Spleen (tissue), 11 donors: Measurements from ENCODE around the gene SERPINH1. TPM values are rescaled to one million over a fixed set of nuclear protein-coding genes. Genes with fewer than 3 reads are reported as not detected.
A peak's percentile ranks its signal among the peaks of the same experiment; 100 is the strongest.

ENCODE experiments used
- DNase-seq: peaks from one replicate; pipeline ENCODE4 v3.0.0-alpha.2; 2020
- H3K27ac ChIP-seq, 8 donors: fragments of 200-600 bp; sonication (generic) in 7 of 8; 1 replicate in 4 of 8; 2 replicates in 4 of 8; pipeline versions ENCODE4 v1.5.0 to v1.8.0; 2016 to 2021; ENCODE audit warnings: inconsistent platforms in 4 of 8, mild to moderate bottlenecking in 4 of 8, moderate library complexity in 1 of 8
- H3K27me3 ChIP-seq, 7 donors: fragments of 200-600 bp; sonication (generic) in 6 of 7; replicated peaks in 1 of 7; 1 replicate in 4 of 7; 2 replicates in 3 of 7; pipeline versions ENCODE4 v1.5.0 to v1.8.0; 2016 to 2021; ENCODE audit warnings: inconsistent platforms in 3 of 7, mild to moderate bottlenecking in 1 of 7
- H3K36me3 ChIP-seq, 6 donors: fragments of 200-600 bp; sonication (generic) in 5 of 6; 1 replicate in 4 of 6; 2 replicates in 2 of 6; pipeline versions ENCODE4 v1.5.0 to v1.8.0; 2016 to 2021; ENCODE audit warnings: inconsistent platforms in 2 of 6
- H3K4me1 ChIP-seq, 6 donors: fragments of 200-600 bp; sonication (generic) in 5 of 6; 1 replicate in 3 of 6; 2 replicates in 3 of 6; pipeline versions ENCODE4 v1.5.0 to v1.8.0; 2016 to 2021; ENCODE audit warnings: inconsistent platforms in 3 of 6
- H3K4me3 ChIP-seq, 8 donors: fragments of 200-600 bp; sonication (generic) in 7 of 8; 1 replicate in 4 of 8; 2 replicates in 4 of 8; pipeline versions ENCODE4 v1.5.0 to v1.8.0; 2016 to 2021; ENCODE audit warnings: inconsistent platforms in 4 of 8, mild to moderate bottlenecking in 4 of 8, moderate library complexity in 2 of 8
- H3K9me3 ChIP-seq, 8 donors: fragments of 200-600 bp; sonication (generic) in 7 of 8; 1 replicate in 4 of 8; 2 replicates in 4 of 8; pipeline versions ENCODE4 v1.5.0 to v1.8.0; 2016 to 2021; ENCODE audit warnings: inconsistent platforms in 4 of 8
- CTCF ChIP-seq, 11 experiments: fragments of 200-600 bp in 7 of 11; fragments of 450-650 bp in 4 of 11; sonication (generic) in 4 of 11; IDR thresholded peaks in 8 of 11; conservative IDR thresholded peaks in 3 of 11; 1 replicate in 7 of 11; 2 replicates in 4 of 11; pipeline versions ENCODE4 v1.4.0 to v1.8.0; 2016 to 2021; ENCODE audit warnings: antibody characterized with exemption in 11 of 11, inconsistent platforms in 4 of 11, mild to moderate bottlenecking in 1 of 11
- POLR2A ChIP-seq, 3 donors: fragments of 450-650 bp; IDR thresholded peaks; one replicate each; pipeline ENCODE4 v1.5.1; 2017; ENCODE audit warnings: antibody characterized with exemption in 3 of 3, mild to moderate bottlenecking in 1 of 3
- POLR2AphosphoS5 ChIP-seq, 3 donors: sonication (generic); formaldehyde crosslinking; IDR thresholded peaks; one replicate each; pipeline ENCODE4 v1.5.1; 2017; ENCODE audit warnings: antibody characterized with exemption in 3 of 3
- WGBS, 5 donors: extraction: QIAGEN DNeasy Blood & Tissue Kit in 3 of 5; methylation state at CpG; one replicate each; pipeline versions ENCODE4 v1.1.5 to v1.1.7; 2013 to 2018; 5-methylcytosine and 5-hydroxymethylcytosine counted together
- intact Hi-C: fragments of 100-400 bp; cut with DNase I; formaldehyde crosslinking; loops from one replicate; pipeline ENCODE4 v1.15.0; 2023; ENCODE audit warnings: low total_unique reads
- polyA plus RNA-seq, 3 donors: library from polyadenylated mRNA; stranded (reverse); fragments of 200-250 nt; gene quantifications; one replicate each; pipeline ENCODE4 v1.2.1, GENCODE V29; 2013
- total RNA-seq, 7 donors: library from RNA; depleted of rRNA in 3 of 7; stranded (reverse); fragments of >200 nt in 3 of 7; fragmentation: NEBNext Ultra II Directional in 4 of 7; extraction: Animal tissue kit (Norgen Biotek cat#: 25700) in 4 of 7; gene quantifications; one replicate each; pipeline versions ENCODE4 v1.1.0 to v1.2.1, GENCODE V29; 2016 to 2021
- donor health status: healthy with polysubstance abuse.
- donor health status: DM: no; HTN: no; CAD: no; lungs with moderate emphysema.
- donor health status: DM: no; HTN: no; CAD: no.
- donor health status: Bipolar disorder and iron deficiency.
- donor health status: healthy.
- donor health status: DM: no; HTN: no; CAD: no.
- donor health status: DM: yes; HTN: yes; CAD: no.

The SERPINH1 gene
- total and polyA plus RNA-seq, 10 donors = 19.0 to 145 (median 69.4) TPM

GRCh38 chr11:75516886-75517285 is 45.2 kb upstream of the SERPINH1 start:
- TF ChIP-seq CTCF (IDR thresholded peaks at IDR 0.05 in 8 of 11, conservative IDR thresholded peaks at IDR 0.05 in 3 of 11) (no peak), POLR2A (IDR thresholded peaks at IDR 0.05) (no peak), POLR2AphosphoS5 (IDR thresholded peaks at IDR 0.05) (no peak)
- H3K27me3 ChIP-seq = no peaks in the 10 kb centered on the region
- no peaks in the 10 kb centered on the region for H3K9me3 ChIP-seq
- intact Hi-C loops = no loop called here
- no peaks in the 10 kb centered on the region for H3K36me3 ChIP-seq
- H3K4me1 ChIP-seq = peaks cover 5 to 98% (median 61%) of the 10 kb centered on the region in 6 donors
- DNase-seq = no peak
- H3K4me3 ChIP-seq = peak overlapping the region in 2 of 8 donors; percentile 19 to 47
- H3K27ac ChIP-seq = peak overlapping the region in 5 of 8 donors; percentile 33 to 70 (median 62)
- 65 to 75% (median 72%) methylated on average over 7 of the region's 7 CpGs for WGBS, 5 donors

- no peak for DNase-seq
- WGBS, 5 donors = 78 to 89% (median 86%) methylated on average over 2 to 3 of the region's 3 CpGs
- peaks cover 5 to 99% (median 57%) of the 10 kb centered on the region in 6 donors for H3K4me1 ChIP-seq
- intact Hi-C loops = no loop called here
- no peak overlapping the region for H3K4me3 ChIP-seq
- peak overlapping the region in 4 of 8 donors; percentile 52 to 70 (median 64) for H3K27ac ChIP-seq
- H3K36me3 ChIP-seq = no peaks in the 10 kb centered on the region
- H3K27me3 ChIP-seq = no peaks in the 10 kb centered on the region
- no peaks in the 10 kb centered on the region for H3K9me3 ChIP-seq
- TF ChIP-seq CTCF (IDR thresholded peaks at IDR 0.05 in 8 of 11, conservative IDR thresholded peaks at IDR 0.05 in 3 of 11) = no peak
- no peak for TF ChIP-seq POLR2AphosphoS5 (IDR thresholded peaks at IDR 0.05)
- TF ChIP-seq POLR2A (IDR thresholded peaks at IDR 0.05) = no peak
Observed at GRCh38 chr11:75518204-75518549, 43.9 kb upstream of the SERPINH1 start.

- Histone ChIP-seq H3K4me3 (no peak overlapping the region), H3K4me1 (peaks cover 5 to 98% (median 65%) of the 10 kb centered on the region in 6 donors), H3K27ac (peak overlapping the region in 4 of 8 donors; percentile 52 to 70 (median 64)), H3K27me3 (peaks cover 0 to 4% (median 0%) of the 10 kb centered on the region in 7 donors), H3K9me3 (no peaks in the 10 kb centered on the region), H3K36me3 (no peaks in the 10 kb centered on the region)
- DNase-seq = no peak
- TF ChIP-seq POLR2AphosphoS5 (IDR thresholded peaks at IDR 0.05) = no peak
- no peak for TF ChIP-seq POLR2A (IDR thresholded peaks at IDR 0.05)
- intact Hi-C loops = no loop called here
- WGBS, 5 donors = 60 to 66% (median 63%) methylated on average over 9 of the region's 9 CpGs
Observed at GRCh38 chr11:75518771-75519653, 43.0 kb upstream of the SERPINH1 start.

GRCh38 chr11:75520688-75521087 is 41.4 kb upstream of the SERPINH1 start:
- TF ChIP-seq POLR2A (IDR thresholded peaks at IDR 0.05) (no peak), POLR2AphosphoS5 (IDR thresholded peaks at IDR 0.05) (peak in 2 of 3 donors; percentile 56 to 64), CTCF (IDR thresholded peaks at IDR 0.05 in 8 of 11, conservative IDR thresholded peaks at IDR 0.05 in 3 of 11) (no peak)
- DNase-seq = no peak
- Histone ChIP-seq H3K36me3 (no peaks in the 10 kb centered on the region), H3K4me1 (peaks cover 15 to 95% (median 67%) of the 10 kb centered on the region in 6 donors), H3K27me3 (peaks cover 0 to 19% (median 5%) of the 10 kb centered on the region in 7 donors), H3K4me3 (peak overlapping the region in 1 of 8 donors; percentile 0), H3K9me3 (no peaks in the 10 kb centered on the region), H3K27ac (peak overlapping the region in 3 of 8 donors; percentile 15 to 82 (median 39))
- WGBS, 5 donors = 62 to 90% (median 76%) methylated on average over 3 to 7 of the region's 7 CpGs
- intact Hi-C loops = no loop called here
